HG03095 (cell line): Measurements from ENCODE around the gene IGF1R.

ENCODE experiments used
- ATAC-seq: cut with Tn5 transposase; IDR thresholded peaks from one replicate; pipeline ENCODE4 v1.9.1; 2021; ENCODE audit warnings: moderate library complexity; ENCODE audit not compliant: unreplicated experiment

The IGF1R gene

DNA sequence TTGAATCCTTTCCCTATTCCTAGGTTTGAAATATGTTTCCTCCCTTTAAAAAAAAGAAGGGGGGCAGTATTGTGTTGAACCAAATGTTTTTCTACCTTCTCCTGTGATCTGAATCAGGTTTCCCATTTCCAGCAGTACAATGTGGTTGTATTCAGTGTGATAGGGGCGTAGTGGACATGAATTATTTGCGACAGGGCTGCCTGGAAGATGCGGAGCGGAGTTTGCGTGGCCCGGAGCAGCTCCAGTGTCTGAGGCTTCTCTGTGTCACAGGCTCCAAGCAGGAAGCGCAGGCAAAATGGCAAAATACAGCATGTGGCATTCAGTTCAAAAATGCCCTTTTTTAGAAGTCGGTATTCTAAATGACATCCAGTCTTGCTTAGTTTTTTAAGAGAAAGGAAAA is 204.8 kb downstream of the IGF1R start:
- ATAC-seq, result peak; percentile 30

DNA sequence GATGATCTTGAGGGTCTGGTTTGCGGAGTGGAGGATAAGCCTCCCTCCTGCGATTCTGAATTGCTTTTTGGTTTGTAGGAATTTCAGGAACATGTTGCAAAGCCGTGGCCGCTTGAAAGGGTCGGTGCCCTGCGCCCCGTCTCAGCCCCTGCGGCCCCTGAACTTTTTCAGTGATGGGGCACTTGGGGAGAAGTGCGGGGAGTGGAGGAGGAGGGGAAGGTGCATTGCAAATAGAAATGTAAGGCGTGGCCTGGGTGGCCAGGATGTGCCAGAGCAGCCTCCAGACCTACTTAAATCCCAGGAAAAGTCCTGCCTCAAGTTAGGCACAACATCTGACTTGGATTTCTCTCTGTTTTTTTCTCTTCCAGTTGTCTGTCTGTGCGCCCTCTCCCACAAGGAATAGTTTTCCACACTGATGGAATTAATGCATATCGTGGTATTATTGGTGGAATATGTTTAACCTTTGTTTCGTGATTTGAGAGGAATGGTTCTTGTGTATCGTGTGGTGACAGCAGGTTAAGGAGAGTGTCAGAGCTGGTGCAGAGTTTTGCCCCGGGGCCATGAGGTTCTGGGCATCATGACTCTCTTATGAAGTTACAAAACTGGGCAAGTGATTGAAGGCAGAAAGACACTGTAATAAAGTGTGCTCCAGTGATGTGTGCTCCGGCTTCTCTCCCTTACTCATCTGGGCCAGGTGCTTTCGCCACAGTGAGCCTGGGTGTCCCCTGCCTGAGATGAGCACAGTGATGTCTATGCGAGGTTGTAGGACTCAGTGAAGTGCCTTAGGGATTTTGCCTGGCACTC is 205.5 kb downstream of the IGF1R start:
- no peak for ATAC-seq

DNA sequence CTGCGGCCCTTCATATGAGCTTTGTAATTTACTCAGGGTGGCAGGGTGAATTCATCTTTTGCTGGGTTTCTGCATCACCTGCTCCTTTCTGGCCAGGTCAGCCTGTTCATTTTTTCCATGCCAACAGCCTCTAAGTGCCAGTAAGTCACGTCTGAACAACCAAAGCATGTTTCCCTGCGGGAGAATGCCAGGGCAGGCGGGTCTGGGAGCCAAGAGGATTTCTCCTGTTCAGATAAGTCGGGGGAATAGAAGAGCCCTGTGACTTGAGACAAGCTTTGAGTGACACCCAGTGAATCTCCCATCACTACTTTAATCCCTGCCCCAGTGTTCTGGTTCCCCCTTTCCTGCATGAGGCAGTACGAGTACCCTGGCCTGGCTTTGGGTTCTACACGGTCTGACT is 206.2 kb downstream of the IGF1R start:
- no peak for ATAC-seq

DNA sequence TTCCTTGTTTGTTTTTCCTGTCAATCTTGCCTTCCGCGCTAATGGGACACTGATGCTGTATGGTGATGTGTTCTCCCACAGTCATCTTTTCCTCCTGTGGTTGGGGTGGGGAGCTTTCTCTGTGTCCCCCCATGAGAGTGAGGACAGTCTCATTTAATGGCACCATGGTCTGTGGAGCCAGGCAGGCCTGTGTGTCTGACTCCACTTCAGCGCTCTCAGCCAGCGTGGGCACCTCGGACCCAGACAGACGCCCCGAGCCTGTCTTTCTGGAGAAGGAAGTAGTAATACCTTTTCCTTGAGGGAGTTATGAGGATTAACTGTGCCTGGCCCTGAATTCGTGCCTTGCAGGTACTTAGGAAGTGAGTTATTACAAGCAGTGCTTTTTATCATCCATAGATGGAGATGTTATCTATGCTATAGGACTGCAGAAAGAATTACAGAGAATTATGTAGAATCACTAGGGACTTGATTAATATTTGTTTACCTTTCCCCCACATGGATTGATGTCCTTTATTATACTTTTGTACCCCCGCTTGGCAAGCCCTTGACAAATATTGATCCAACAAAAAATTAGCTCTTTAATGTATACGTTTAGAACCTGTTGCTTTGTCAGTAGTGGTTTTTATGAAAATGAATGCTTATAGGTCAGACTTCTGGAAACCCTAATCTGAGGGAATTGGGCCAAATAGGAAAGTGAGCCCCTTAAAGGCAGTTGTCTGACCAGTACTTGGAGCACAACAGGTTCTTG is 206.9 kb downstream of the IGF1R start:
- ATAC-seq, result no peak

DNA sequence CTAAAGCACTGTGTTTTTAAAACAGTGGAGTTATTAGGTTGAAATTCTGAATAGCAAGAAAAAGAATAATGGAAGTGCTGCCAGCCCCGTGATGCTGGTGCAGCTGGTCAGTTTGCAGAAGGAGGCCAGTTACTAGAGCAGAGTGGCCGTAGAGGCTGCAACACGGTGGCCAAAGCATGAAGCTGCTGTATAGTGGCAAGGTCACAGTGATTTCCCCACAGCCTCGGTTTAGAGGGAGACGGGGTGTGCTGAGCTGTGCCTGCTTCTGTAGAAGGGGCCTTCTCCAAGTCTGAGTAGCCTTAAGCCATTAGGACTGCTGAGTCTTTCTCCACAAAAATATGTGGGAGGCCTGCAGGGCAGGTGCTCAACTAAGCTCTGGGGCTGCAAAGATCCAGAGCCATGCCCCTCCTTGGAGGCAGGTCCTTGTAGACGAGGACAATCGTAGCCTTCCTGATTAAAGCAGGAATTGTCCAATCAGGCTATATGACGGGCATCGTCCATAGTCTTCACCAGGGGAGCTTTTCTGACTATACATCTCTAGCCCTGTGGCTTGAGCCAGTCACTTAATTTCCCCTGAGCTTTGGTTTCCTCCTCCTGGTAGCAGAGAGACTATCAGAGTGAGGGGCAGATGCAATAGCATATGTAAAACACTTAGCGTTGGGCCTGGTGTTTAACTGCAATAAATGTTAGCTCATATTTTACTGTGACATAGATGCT is 207.6 kb downstream of the IGF1R start:
- ATAC-seq, result no peak

DNA sequence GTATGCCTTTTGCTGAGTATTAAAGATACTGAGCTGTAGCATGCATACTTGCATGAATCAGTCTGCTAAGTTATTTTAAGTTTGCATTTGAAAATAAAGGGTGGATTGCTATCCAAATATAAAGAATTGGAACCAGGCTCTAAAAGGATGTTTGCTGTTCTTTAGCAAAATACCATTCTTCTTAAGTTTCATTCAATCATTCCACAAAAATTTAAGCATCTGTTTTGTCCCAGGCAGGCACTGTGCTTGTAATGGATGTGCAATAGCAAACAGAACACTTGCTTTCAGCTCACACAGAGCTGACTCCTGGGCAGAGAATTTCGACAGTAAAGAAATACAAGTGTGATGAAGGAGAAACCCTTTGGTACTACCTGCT is 208.2 kb downstream of the IGF1R start:
- no peak for ATAC-seq

DNA sequence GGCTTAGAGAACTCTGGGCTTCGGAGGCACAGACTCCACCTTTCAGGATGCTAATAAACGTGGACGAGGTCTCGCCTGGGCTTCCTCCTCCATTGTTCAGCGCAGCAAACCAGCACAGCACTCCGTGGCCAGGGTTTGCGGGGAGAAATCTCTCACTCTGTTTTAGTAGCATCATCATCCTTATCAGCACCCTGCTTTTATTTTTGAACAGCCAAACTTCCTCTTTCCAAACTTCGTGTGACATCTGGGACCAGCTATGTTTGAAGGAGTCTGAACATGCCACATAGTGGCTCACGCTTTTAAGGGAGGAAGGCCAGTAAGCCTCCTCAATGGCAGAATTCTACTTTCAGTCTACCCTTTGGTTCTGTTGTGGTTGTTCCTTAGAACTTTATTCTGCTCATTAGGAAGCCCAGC is 210.3 kb downstream of the IGF1R start:
- no peak for ATAC-seq

DNA sequence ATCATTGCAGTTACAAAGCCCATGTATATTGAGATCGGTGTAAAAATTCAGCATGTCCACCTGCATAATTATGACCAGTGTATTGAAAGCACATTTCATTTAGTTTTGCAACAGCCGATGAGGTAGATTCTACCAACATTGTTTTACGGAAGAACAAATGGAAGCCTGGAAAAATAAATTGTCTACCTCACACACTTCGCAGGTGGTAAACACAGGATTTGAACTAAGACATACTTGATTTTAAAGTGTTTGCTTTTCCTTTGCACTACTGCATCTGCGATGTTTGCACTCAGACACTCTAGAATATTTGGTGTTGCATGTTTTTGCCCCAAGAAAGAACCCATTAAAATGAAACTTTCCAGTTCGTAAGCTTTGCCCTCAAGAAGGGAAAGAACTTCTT is 210.8 kb downstream of the IGF1R start:
- ATAC-seq, result no peak

DNA sequence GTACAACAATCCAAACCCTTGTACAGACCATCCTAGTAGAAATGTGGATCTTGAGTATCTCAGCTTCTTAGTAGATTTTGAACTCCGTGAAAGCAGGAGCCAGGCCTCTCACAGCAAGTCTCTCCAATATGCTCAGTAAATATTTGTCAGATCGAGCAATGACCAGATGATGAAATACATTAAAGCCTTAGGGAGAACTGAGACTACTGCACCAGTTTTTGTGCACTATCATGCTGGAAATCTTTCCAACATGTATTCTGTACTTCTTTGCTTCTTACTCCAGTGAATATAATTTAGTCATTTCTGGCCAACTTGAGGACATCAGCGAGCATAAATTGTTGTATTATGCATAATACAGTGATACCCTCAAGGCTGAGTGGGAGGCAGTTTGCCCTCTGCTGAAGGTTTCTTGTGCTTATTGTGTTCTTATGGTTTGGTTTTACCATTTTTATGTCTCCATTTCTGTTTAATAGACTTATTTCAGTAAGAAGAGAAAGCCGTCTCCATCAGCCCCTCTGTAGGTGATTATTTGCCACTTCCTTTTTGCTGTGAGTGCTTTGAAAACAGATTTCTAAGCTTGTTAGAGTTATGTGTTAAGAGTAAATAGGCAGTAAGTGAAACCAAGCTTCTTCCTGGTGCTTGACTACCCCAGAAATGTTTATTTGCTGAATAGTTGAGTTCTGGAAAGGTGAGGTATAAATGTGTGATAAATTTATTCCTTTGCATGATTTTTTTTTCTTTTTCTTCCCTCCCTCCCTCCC is 212.1 kb downstream of the IGF1R start:
- ATAC-seq, result no peak

DNA sequence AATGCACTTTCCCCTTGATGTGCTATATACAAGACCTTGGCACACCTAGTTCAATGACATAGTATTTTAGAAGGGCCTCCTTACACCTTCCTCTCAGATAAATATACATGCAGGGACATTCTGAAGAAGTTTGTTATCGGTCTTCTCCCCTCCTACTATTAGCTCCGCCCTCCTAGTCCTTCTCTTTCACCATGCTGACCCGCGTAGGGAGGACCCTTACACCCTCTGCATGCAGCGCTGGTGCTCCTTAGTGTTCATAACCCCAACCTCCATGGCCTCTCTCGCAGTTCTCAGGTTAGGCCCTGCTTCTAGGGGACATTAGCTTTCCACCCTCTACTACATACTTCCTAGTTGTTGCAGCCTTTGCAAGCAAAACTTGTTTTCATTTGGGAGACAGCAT is 212.8 kb downstream of the IGF1R start:
- no peak for ATAC-seq

DNA sequence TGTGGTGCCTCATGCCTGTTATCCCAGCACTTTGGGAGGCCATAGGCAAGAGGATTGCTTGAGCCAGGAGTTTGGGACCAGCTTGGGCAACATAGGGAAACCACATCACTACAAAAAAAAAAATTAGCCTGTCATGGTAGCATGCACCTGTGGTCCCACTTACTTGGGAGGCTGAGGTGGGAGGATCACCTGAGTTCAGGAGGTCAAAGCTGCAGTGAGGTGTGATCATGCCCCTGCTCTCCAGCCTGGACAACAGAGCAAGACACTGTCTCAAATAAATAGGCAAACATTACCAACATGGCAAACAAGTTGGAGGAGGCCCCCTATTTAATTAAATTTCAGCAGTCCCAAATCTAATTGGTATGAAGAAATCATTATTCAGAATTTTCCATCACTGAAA is 215.6 kb downstream of the IGF1R start:
- no peak for ATAC-seq

DNA sequence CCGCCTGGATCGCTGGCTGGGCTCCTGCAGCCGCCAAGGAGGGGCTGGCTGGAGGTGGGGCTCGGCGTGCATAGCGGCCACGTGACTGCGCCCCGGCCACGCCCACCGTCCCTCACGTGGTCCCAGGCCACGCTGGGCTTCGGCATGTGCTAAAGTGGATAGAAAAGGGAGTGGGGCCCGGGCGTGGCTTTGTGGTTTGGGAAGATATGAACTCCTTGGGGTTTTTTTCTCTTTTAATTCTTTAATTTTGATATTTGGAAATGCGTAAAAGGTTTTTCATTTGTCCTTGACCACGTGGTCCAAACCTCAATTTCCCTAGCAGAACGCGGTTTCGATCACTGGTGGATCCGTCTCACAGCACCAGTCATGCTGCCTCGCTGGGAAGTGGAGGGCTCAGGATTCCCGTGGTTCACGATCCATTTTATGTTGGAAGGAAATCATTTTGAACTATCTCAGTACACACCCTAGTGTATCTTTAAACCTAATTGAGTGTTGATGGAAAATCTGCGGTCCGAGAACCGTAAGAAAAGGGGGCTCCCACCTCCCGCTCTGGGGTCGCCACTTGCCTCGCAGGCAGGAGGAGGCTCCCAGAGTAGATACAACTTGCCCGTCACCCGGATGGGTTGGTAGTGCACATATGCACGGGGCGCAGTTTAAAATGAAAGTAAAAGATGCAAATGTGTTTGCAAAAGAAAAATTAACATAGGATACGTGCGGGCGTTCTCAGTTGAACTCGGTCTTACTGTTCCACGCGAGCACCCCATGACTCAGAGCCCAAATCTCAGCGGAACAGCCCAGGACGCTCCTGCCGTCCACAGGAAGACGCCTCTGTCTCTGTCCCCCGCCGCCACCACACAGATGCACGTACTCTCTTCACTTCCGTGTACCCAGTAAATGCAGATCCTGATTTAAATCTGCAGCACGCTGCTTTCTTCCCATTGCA is 217.3 kb downstream of the IGF1R start:
- ATAC-seq, result peak; percentile 96

DNA sequence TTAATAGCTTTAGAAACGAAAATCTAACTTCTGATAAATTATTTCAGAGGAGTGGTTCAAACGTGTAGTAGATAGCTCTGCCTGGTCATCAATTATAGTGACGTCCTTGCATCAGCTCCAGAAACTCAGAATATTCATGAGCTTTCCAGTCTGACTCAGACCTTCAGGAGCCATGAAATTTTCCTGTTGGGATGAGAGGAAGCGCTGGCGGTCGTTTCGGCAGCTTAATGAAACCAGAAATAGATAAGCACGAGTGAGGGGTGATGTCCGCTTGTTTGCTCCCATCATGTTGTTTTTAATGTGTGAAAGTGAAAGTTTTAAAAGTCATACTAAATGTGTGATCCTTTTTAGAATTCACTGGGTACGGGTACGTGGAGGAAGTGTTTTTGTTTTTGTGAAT is 218.2 kb downstream of the IGF1R start:
- no peak for ATAC-seq

DNA sequence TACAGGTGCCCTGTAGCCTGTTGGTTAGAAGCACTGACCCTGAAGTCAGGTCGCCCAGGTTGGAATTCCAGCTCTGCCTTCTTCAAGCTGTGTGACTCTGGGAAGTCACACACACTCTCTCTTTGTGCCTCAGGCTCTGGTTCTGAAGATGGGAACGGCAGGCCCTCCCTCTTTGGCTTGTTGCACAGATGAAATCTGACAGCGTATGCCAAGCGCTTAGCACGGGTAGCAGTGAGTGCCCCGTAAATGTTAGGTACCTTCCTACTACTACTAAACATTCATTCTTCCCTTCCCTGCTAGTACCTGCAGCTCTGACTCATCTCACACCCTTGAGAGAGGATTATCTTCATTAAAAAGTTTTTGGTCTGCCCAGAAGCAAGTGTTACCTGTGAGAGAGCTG is 220.2 kb downstream of the IGF1R start:
- ATAC-seq, result no peak

DNA sequence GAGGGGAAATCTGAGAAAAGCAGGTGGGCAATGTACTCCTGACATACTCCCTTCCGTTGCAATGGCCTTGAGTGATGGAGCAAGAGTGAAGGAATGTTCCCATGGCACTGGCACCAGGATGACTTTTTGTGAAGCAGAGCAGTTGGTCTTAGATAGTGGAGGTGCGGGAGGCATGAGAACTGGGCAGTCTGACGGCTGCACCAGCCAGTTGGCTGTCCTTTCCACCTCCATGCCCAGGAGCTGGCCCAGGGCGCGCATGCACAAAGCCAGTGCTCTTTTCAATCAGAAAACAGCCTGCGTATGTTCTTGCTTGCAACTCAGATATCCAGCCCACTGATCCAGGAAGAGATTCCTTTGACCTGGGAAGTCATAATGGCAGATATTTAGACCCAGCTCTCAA is 222.4 kb downstream of the IGF1R start:
- no peak for ATAC-seq

DNA sequence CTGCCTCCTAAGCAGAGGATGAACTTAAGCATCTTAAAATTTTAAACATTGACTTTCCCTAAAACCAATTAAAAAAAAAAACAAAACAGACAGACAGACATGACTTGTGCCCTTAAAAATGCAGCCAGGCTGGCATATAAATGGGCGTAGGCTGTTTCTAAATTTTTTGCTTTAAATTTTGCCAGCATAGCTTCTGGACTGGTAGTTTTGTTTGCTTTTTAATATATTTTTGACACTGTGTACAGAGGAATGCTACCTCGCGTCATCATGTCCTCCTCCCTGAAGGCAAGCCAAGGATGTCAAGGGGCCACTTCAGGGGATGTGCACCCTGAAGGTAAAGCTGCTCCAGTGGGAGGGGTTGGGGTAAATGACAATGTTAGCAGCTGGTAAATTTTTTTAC is 224.4 kb downstream of the IGF1R start:
- ATAC-seq, result no peak

DNA sequence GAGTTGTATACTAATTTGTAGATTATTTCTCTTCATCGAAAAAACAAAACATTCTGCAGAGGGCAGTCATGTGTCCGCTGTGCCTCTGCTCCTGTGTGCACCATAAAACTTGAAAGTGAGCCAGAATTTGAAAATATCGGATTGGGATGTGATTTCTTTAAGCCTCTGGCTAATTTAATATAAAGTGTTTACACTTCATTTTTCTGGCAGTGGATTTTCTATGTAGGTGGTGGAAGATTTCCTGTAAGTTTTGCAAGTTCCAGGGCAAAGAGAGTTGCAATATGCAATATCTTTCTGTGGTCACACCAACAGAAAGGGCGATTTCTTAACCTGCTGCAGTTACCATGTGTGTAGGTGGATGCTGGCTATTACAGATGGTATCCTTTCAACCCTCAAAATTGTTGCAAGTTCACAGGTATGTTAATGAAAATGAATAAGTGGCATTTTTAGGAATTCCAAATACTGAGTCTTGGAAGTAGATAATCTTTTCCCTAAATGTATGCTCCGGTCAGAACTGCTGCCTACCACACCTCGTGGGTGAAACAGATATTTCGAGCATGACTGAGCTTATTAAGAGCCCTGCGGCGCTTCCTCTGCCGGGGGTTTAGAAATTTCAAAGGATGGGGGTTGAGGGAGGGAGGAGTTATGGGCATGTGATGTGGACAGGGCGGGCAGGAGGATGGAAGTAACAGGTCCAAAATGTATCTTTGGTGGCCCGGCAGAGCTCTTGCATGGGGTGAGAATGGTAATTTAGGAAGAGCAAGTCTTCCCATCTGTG is 225.3 kb downstream of the IGF1R start:
- ATAC-seq, result no peak

DNA sequence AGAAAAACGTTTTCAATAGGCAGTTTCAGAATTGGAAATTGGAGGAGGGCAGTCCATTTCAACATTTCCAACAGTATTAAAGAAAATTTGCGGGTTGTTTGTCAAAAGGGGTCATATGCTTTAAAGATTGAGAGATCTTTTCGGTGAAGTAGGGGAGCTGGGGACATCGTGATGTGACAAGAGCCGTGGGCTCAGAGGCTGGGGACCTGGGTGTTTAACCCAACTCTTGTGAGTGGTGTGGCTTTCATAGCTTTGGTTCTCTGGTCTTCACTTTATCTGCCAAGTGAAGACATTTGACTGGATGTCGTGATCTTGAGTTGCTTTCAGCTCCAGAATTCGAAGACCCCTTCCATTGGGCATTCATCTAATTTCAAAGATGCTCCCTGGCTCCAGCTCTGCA is 226.0 kb downstream of the IGF1R start:
- no peak for ATAC-seq

DNA sequence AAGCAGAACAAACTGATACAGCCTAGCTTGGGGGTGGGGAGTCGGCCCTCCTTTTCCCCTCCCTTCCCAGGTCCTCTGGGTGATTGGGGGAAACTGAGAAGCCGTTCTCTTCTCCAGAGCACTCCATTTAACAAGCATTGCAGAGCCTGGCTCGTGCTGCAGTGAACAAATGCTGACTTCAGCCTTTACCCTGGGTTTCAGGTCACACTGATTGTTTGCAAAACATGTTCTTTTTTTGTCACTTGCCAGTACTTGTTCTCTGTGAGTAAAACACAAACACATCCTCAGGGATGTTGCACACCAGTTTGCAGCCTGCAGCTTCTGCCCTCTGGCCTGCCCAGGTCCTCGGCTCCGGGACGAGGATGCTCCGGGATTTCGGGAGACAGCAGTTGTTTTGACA is 226.4 kb downstream of the IGF1R start:
- no peak for ATAC-seq
